Spinal cord (tissue), 10 donors: Measurements from ENCODE around the gene KRT6C. TPM values are rescaled to one million over a fixed set of nuclear protein-coding genes. Genes with fewer than 3 reads are reported as not detected.

Experiments used
- DNase-seq, 6 donors: peaks; one replicate each; pipeline versions ENCODE4 v3.0.0 to v3.0.0-alpha.2; 2013 to 2015; ENCODE audit warnings: low spot score in 6 of 6, low read depth in 4 of 6
- H3K27ac ChIP-seq: one replicate; pipeline ENCODE4 v1.5.1; 2013; ENCODE audit warnings: low read depth, low read length, control low read depth
- H3K27me3 ChIP-seq: one replicate; pipeline ENCODE4 v1.6.1; 2013; ENCODE audit warnings: low read length; ENCODE audit not compliant: control insufficient read depth, insufficient read depth
- H3K36me3 ChIP-seq: one replicate; pipeline ENCODE4 v1.6.1; 2013; ENCODE audit warnings: low read length; ENCODE audit not compliant: control insufficient read depth, insufficient read depth
- H3K4me1 ChIP-seq: one replicate; pipeline ENCODE4 v1.6.1; 2013; ENCODE audit warnings: low read length; ENCODE audit not compliant: control insufficient read depth, insufficient read depth
- H3K4me3 ChIP-seq: one replicate; pipeline ENCODE4 v1.5.1; 2013; ENCODE audit warnings: low read depth, low read length, control low read depth
- H3K9me3 ChIP-seq: one replicate; pipeline ENCODE4 v1.6.1; 2013; ENCODE audit warnings: low read length; ENCODE audit not compliant: control insufficient read depth, insufficient read depth
- WGBS: methylation state at CpG from one replicate; pipeline ENCODE4 v1.1.5; 2013; ENCODE audit warnings: missing lambda C conversion rate; ENCODE audit not compliant: insufficient coverage; 5-methylcytosine and 5-hydroxymethylcytosine counted together
- polyA plus RNA-seq, 2 donors: library from polyadenylated mRNA; unstranded; fragments of 120-200 nt; gene quantifications; one replicate each; pipeline ENCODE4 v1.2.1, GENCODE V29; 2013; ENCODE audit not compliant: insufficient read length in 2 of 2
- total RNA-seq, 2 donors: library from RNA; depleted of rRNA in 1 of 2; stranded (reverse); fragments of 120-200 nt in 1 of 2; fragments of >200 nt in 1 of 2; gene quantifications; one replicate each; pipeline versions ENCODE4 v1.2.3 to v1.2.4, GENCODE V29; 2013 to 2014
- donor health status: healthy.

Gene KRT6C
- total and polyA plus RNA-seq, 4 donors = not detected

GRCh38 chr12:52427083-52427482 lies 46.5 kb downstream of the KRT6C start:
- no peaks in the 10 kb centered on the region for H3K36me3 ChIP-seq
- no CpG with 5 or more reads among the region's 1 CpG for WGBS
- H3K27me3 ChIP-seq = peaks cover 2% of the 10 kb centered on the region
- peaks cover 6% of the 10 kb centered on the region for H3K4me1 ChIP-seq
- H3K27ac ChIP-seq = no peak overlapping the region
- no peaks in the 10 kb centered on the region for H3K9me3 ChIP-seq
- DNase-seq = no peak
- H3K4me3 ChIP-seq = no peak overlapping the region

DNA sequence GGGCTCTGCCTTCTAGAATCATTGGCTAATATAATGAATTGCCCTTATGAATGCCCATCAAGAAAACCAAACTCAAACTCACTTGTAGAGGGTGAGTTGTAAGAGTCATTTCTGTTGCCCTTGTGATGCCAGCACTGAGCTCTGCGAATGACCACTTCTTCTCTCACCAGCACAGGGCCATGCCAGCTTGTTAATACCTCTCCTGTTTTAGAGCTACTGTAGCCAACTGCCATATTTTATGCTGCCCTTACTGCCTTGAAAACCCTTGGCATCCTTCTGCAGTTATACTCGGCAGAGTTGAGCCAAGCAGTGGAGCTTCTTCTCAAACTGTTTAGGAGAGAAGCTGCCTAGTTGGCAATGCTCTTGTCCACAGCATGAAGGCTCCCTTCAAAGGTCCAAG lies 47.6 kb downstream of the KRT6C start:
- Histone ChIP-seq H3K9me3 (no peaks in the 10 kb centered on the region), H3K4me3 (no peak overlapping the region), H3K36me3 (no peaks in the 10 kb centered on the region), H3K4me1 (peaks cover 6% of the 10 kb centered on the region), H3K27me3 (peaks cover under 1% of the 10 kb centered on the region), H3K27ac (no peak overlapping the region)
- 68% methylated on average over 2 of the region's 2 CpGs for WGBS
- DNase-seq = no peak

DNA sequence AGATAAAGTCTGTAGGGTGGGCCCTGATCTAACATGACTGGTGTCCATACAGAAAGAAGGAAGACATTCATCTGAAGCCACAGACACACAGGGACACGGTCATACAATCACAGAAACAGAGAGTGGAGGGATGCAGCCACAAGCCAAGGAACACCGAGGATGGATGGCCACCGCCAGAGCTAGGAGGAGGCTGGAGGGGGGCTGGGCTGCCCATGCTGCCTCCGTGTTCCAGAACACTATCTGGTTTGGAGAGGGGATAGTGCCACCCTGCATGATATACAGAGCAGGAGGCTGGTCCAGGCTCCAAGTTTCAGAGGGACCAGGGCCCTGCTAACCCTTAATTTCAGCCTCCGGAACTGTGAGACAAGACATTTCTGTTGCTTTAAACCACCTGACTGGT lies 48.1 kb downstream of the KRT6C start:
- no peak overlapping the region for H3K4me3 ChIP-seq
- no peak for DNase-seq
- H3K27ac ChIP-seq = no peak overlapping the region
- WGBS = 93% methylated on average over 4 of the region's 5 CpGs
- no peaks in the 10 kb centered on the region for H3K9me3 ChIP-seq
- H3K27me3 ChIP-seq = no peaks in the 10 kb centered on the region
- H3K36me3 ChIP-seq = no peaks in the 10 kb centered on the region
- peaks cover 6% of the 10 kb centered on the region for H3K4me1 ChIP-seq

DNA sequence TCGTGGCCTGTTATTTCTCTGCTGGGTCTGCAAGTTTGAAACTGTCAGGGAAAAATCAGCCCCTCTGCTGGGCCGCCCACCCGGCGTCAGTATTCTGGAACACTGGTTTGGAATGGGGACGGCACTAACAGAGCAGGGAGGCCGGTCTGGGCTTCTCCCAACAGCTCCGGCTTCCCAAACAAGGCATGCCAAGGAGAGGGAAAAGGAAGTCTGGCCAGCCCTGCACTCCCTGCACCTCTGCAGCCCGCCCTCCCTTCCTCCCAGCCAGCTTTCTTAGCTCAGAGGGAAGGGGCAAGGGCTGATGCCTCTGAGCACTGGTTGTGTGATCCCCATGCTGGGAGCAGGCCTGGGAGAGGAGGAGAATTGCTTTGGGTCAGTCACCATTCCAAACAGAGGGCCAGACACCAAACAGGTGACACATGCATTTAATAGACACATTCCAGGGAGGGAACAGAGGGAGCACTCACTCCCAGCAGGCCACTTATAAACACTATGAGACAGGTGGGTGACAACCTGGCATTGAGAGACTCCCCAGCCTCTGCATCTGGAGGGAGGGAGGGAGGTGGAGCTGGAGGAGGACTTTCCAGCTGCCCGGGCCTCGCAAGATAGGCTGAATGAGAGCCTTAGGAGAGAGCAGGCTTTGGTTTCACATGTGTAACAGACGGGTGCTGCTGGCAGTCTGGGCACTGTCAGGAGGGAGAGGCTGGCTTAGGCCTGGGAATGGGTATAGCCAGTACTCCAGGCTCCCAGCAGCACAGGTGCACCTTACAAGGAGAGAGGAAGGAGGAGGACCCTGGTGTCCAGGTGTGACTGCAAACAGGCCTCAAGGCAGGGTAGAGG lies 49.7 kb downstream of the KRT6C start:
- Histone ChIP-seq H3K4me1 (peaks cover 6% of the 10 kb centered on the region), H3K27me3 (no peaks in the 10 kb centered on the region), H3K36me3 (no peaks in the 10 kb centered on the region), H3K9me3 (no peaks in the 10 kb centered on the region), H3K4me3 (no peak overlapping the region), H3K27ac (no peak overlapping the region)
- 56% methylated on average over 10 of the region's 11 CpGs for WGBS
- peak in 1 of 6 donors; percentile 26 for DNase-seq

DNA sequence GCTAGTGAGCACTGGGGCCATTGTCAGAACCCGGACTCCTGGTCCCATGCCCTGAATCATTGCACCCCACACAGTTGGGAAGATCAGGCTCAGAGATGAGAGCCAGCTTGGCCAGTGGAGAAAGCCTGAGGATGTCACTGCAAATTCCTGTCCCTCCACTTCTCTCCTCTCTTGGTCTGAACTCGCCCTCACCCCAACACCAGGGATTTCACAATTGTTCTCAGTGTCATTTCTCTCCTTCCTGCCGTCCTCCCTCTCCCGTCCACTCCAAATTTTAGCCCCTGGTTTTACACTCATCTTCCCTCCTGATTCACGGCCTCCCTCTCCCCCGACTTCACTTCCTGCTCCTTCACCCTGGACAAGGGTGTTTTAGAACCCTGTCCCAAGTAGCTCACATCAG lies 50.6 kb downstream of the KRT6C start:
- Histone ChIP-seq H3K27ac (no peak overlapping the region), H3K4me1 (peaks cover 6% of the 10 kb centered on the region), H3K27me3 (no peaks in the 10 kb centered on the region), H3K9me3 (no peaks in the 10 kb centered on the region), H3K36me3 (no peaks in the 10 kb centered on the region), H3K4me3 (no peak overlapping the region)
- DNase-seq = no peak
- WGBS = 72% methylated on average over 6 of the region's 6 CpGs

- no peaks in the 10 kb centered on the region for H3K36me3 ChIP-seq
- DNase-seq = no peak
- H3K4me3 ChIP-seq = no peak overlapping the region
- WGBS = no CpG with 5 or more reads among the region's 1 CpG
- H3K27ac ChIP-seq = no peak overlapping the region
- H3K27me3 ChIP-seq = no peaks in the 10 kb centered on the region
- H3K9me3 ChIP-seq = no peaks in the 10 kb centered on the region
- peaks cover 13% of the 10 kb centered on the region for H3K4me1 ChIP-seq
Observed at GRCh38 chr12:52419656-52420055, 53.9 kb downstream of the KRT6C start.

DNA sequence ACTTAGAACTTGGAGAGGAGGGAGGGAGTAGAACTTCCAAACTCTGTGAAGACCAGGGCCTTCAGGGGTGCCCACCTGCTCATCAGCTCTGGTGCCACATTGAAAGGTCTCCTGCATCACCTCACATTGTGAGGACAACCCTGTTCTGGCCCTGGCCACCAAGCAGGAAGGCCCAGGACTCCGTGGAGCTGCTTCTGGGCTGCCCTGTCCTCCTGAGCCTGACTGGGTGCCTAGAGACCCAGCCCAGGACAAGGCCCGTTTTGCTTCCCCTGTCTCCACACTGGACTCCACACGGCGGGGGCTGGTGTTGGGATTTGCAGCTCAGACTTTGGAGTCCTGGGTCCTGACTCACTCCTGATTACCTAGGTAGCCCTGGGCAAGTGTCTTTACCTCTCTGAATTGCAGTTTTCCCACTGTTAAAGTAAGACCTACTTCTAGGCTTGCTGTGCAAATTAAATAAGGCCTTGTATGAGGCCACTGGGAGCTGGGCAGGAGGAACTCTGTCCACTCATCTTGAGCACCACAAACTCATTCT lies 55.0 kb downstream of the KRT6C start:
- 89% methylated on average over 4 of the region's 4 CpGs for WGBS
- no peaks in the 10 kb centered on the region for H3K9me3 ChIP-seq
- DNase-seq = no peak
- H3K4me1 ChIP-seq = peaks cover 11% of the 10 kb centered on the region
- H3K36me3 ChIP-seq = no peaks in the 10 kb centered on the region
- no peak overlapping the region for H3K4me3 ChIP-seq
- H3K27me3 ChIP-seq = no peaks in the 10 kb centered on the region
- no peak overlapping the region for H3K27ac ChIP-seq

Other genes starting within 250 kb of the KRT6C start
- under 1 TPM in 1 of 2 donors, not detected in 1; 0.33 TPM for gene KRT7, start 240.6 kb downstream of the KRT6C start, total RNA-seq
- 1 to 10 TPM in 1 of 2 donors, under 1 TPM in 1; 0.63 to 1.2 TPM for gene KRT7, start 240.6 kb downstream of the KRT6C start, polyA plus RNA-seq
- gene KRT86, start 199.2 kb downstream of the KRT6C start, total RNA-seq = under 1 TPM; 0.10 to 0.11 TPM
- gene KRT86, start 199.2 kb downstream of the KRT6C start, polyA plus RNA-seq = under 1 TPM; 0.65 to 0.73 TPM
- under 1 TPM in 1 of 2 donors, not detected in 1; 0.17 TPM for gene KRT81, start 182.3 kb downstream of the KRT6C start, total RNA-seq
- gene KRT81, start 182.3 kb downstream of the KRT6C start, polyA plus RNA-seq = under 1 TPM; 0.15 to 0.55 TPM
- not detected for gene KRT83, start 152.4 kb downstream of the KRT6C start, total RNA-seq
- not detected for gene KRT83, start 152.4 kb downstream of the KRT6C start, polyA plus RNA-seq
- not detected for gene KRT85, start 106.3 kb downstream of the KRT6C start, total RNA-seq
- gene KRT85, start 106.3 kb downstream of the KRT6C start, polyA plus RNA-seq = not detected
- gene KRT84, start 88.2 kb downstream of the KRT6C start, total RNA-seq = not detected
- gene KRT84, start 88.2 kb downstream of the KRT6C start, polyA plus RNA-seq = not detected
- not detected for gene KRT82, start 67.5 kb downstream of the KRT6C start, total RNA-seq
- not detected for gene KRT82, start 67.5 kb downstream of the KRT6C start, polyA plus RNA-seq
- under 1 TPM in 1 of 2 donors, not detected in 1; 0.06 TPM for gene KRT75, start 39.4 kb downstream of the KRT6C start, total RNA-seq
- gene KRT75, start 39.4 kb downstream of the KRT6C start, polyA plus RNA-seq = under 1 TPM in 1 of 2 donors, not detected in 1; 0.12 TPM
- gene KRT6B, start 21.7 kb downstream of the KRT6C start, total RNA-seq = not detected
- gene KRT6B, start 21.7 kb downstream of the KRT6C start, polyA plus RNA-seq = not detected
- gene KRT6A, start 19.5 kb upstream of the KRT6C start, total RNA-seq = not detected
- not detected for gene KRT6A, start 19.5 kb upstream of the KRT6C start, polyA plus RNA-seq
- under 1 TPM in 1 of 2 donors, not detected in 1; 0.99 TPM for gene KRT5, start 46.6 kb upstream of the KRT6C start, total RNA-seq
- gene KRT5, start 46.6 kb upstream of the KRT6C start, polyA plus RNA-seq = under 1 TPM; 0.27 to 0.68 TPM
- under 1 TPM in 1 of 2 donors, not detected in 1; 0.06 TPM for gene KRT71, start 79.3 kb upstream of the KRT6C start, total RNA-seq
- under 1 TPM; 0.33 to 0.35 TPM for gene KRT71, start 79.3 kb upstream of the KRT6C start, polyA plus RNA-seq
- under 1 TPM in 1 of 2 donors, not detected in 1; 0.10 TPM for gene KRT74, start 100.0 kb upstream of the KRT6C start, total RNA-seq
- under 1 TPM in 1 of 2 donors, not detected in 1; 0.20 TPM for gene KRT74, start 100.0 kb upstream of the KRT6C start, polyA plus RNA-seq
- gene KRT72, start 127.7 kb upstream of the KRT6C start, total RNA-seq = under 1 TPM; 0.10 to 0.11 TPM
- gene KRT72, start 127.7 kb upstream of the KRT6C start, polyA plus RNA-seq = under 1 TPM; 0.29 to 0.51 TPM
- gene KRT73, start 144.8 kb upstream of the KRT6C start, total RNA-seq = under 1 TPM in 1 of 2 donors, not detected in 1; 0.10 TPM
- under 1 TPM in 1 of 2 donors, not detected in 1; 0.33 TPM for gene KRT73, start 144.8 kb upstream of the KRT6C start, polyA plus RNA-seq
- under 1 TPM in 1 of 2 donors, not detected in 1; 0.30 TPM for gene KRT2, start 178.4 kb upstream of the KRT6C start, total RNA-seq
- under 1 TPM; 0.18 to 0.25 TPM for gene KRT2, start 178.4 kb upstream of the KRT6C start, polyA plus RNA-seq
- 1 to 10 TPM in 1 of 2 donors, under 1 TPM in 1; 0.44 to 2.1 TPM for gene KRT1, start 206.6 kb upstream of the KRT6C start, total RNA-seq
- under 1 TPM; 0.17 to 0.51 TPM for gene KRT1, start 206.6 kb upstream of the KRT6C start, polyA plus RNA-seq
- under 1 TPM; 0.06 to 0.10 TPM for gene KRT77, start 229.7 kb upstream of the KRT6C start, total RNA-seq
- gene KRT77, start 229.7 kb upstream of the KRT6C start, polyA plus RNA-seq = 1 to 10 TPM in 1 of 2 donors, under 1 TPM in 1; 0.29 to 2.2 TPM